Activated effector memory CD4-positive, alpha-beta T cell treated with anti-CD3 and anti-CD28 coated beads, Interleukin-2, amount 50 U/mL, for 16 hours (primary cell): ENCODE results near the gene SNX30.

Experiments
- DNase-seq: peaks from one replicate; pipeline ENCODE4 v3.0.0-alpha.2; 2020

SNX30 gene

GRCh38 chr9:112831281-112831851, 80.8 kb downstream of the SNX30 start:
- no peak for DNase-seq

- DNase-seq: no peak
These were observed 81.4 kb downstream of the SNX30 start for GRCh38 chr9:112831969-112832368.

GRCh38 chr9:112833081-112833480, 82.5 kb downstream of the SNX30 start:
- DNase-seq: no peak

- no peak for DNase-seq
These were observed 85.8 kb downstream of the SNX30 start for GRCh38 chr9:112836394-112836793.

GRCh38 chr9:112838342-112838741, 87.8 kb downstream of the SNX30 start:
- no peak for DNase-seq

- no peak for DNase-seq
These were observed 88.8 kb downstream of the SNX30 start for GRCh38 chr9:112839331-112839730.

- DNase-seq: no peak
These were observed 90.7 kb downstream of the SNX30 start for GRCh38 chr9:112841261-112841660.

GRCh38 chr9:112842555-112842954, 92.0 kb downstream of the SNX30 start:
- no peak for DNase-seq

- DNase-seq: peak; percentile 92
These were observed 94.4 kb downstream of the SNX30 start for GRCh38 chr9:112844771-112845542.

GRCh38 chr9:112846528-112847488, 96.2 kb downstream of the SNX30 start:
- no peak for DNase-seq

- DNase-seq: no peak
These were observed 98.0 kb downstream of the SNX30 start for GRCh38 chr9:112848316-112849151.

GRCh38 chr9:112849363-112849922, 98.9 kb downstream of the SNX30 start:
- DNase-seq: no peak

GRCh38 chr9:112850840-112851239, 100.3 kb downstream of the SNX30 start:
- no peak for DNase-seq

GRCh38 chr9:112852741-112853504, 102.4 kb downstream of the SNX30 start:
- no peak for DNase-seq

GRCh38 chr9:112853882-112854585, 103.5 kb downstream of the SNX30 start:
- no peak for DNase-seq

- no peak for DNase-seq
These were observed 104.1 kb downstream of the SNX30 start for GRCh38 chr9:112854657-112855056.

- DNase-seq: no peak
These were observed 105.6 kb downstream of the SNX30 start for GRCh38 chr9:112856200-112856599.

GRCh38 chr9:112856843-112857242, 106.3 kb downstream of the SNX30 start:
- DNase-seq: no peak

- no peak for DNase-seq
These were observed 107.4 kb downstream of the SNX30 start for GRCh38 chr9:112858005-112858404.

- DNase-seq: no peak
These were observed 108.1 kb downstream of the SNX30 start for GRCh38 chr9:112858625-112859147.

- DNase-seq: no peak
These were observed 109.9 kb downstream of the SNX30 start for GRCh38 chr9:112860451-112860850.
